HUES6 (cell line): ENCODE measurements around the gene POLD1.

Source experiments
- H3K27ac ChIP-seq: 2 replicates; pipeline ENCODE4 v1.7.0; 2013; ENCODE audit warnings: low read depth, mild to moderate bottlenecking, low read length, inconsistent platforms
- H3K27me3 ChIP-seq: 2 replicates; pipeline ENCODE4 v1.6.1; 2013; ENCODE audit warnings: low read length; ENCODE audit not compliant: control insufficient read depth, insufficient read depth
- H3K36me3 ChIP-seq: 2 replicates; pipeline ENCODE4 v1.6.1; 2013; ENCODE audit warnings: low read length; ENCODE audit not compliant: control insufficient read depth, insufficient read depth
- H3K4me1 ChIP-seq: 2 replicates; pipeline ENCODE4 v1.6.1; 2013; ENCODE audit warnings: low read length; ENCODE audit not compliant: control insufficient read depth, insufficient read depth
- H3K4me3 ChIP-seq: 2 replicates; pipeline ENCODE4 v1.5.1; 2013; ENCODE audit warnings: low read depth, low read length
- H3K9ac ChIP-seq: one replicate; pipeline ENCODE4 v1.6.1; 2013; ENCODE audit warnings: mild to moderate bottlenecking, low read length
- H3K9me3 ChIP-seq: 2 replicates; pipeline ENCODE4 v1.6.1; 2013; ENCODE audit warnings: low read depth, low read length; ENCODE audit not compliant: control insufficient read depth, insufficient read depth

Gene POLD1

GRCh38 chr19:50449236-50449899, 65.2 kb downstream of the POLD1 start:
- H3K4me3 ChIP-seq, result no peak overlapping the region
- H3K4me1 ChIP-seq, result 0 out of 2 replicates have a peak, but pooled peaks cover 2% of the 10 kb centered on the region
- no peak overlapping the region for H3K9ac ChIP-seq
- no peaks in the 10 kb centered on the region; the same call in 1 of the 2 replicates for H3K27me3 ChIP-seq
- H3K9me3 ChIP-seq, result peaks cover 6% of the 10 kb centered on the region; the same call in 1 of the 2 replicates
- H3K27ac ChIP-seq, result no peak overlapping the region
- no peaks in the 10 kb centered on the region for H3K36me3 ChIP-seq

GRCh38 chr19:50450369-50451222, 66.4 kb downstream of the POLD1 start:
- Histone ChIP-seq H3K4me1 (0 out of 2 replicates have a peak, but pooled peaks cover 2% of the 10 kb centered on the region), H3K9me3 (peaks cover 6% of the 10 kb centered on the region; the same call in 1 of the 2 replicates), H3K4me3 (no peak overlapping the region), H3K36me3 (no peaks in the 10 kb centered on the region), H3K9ac (no peak overlapping the region), H3K27ac (no peak overlapping the region), H3K27me3 (0 out of 2 replicates have a peak, but pooled peaks cover 2% of the 10 kb centered on the region)

- Histone ChIP-seq H3K4me1 (0 out of 2 replicates have a peak, but pooled peaks cover 2% of the 10 kb centered on the region), H3K9me3 (peaks cover 6% of the 10 kb centered on the region; the same call in 1 of the 2 replicates), H3K9ac (no peak overlapping the region), H3K27me3 (0 out of 2 replicates have a peak, but pooled peaks cover 2% of the 10 kb centered on the region), H3K36me3 (no peaks in the 10 kb centered on the region), H3K4me3 (no peak overlapping the region), H3K27ac (no peak overlapping the region)
Observed at GRCh38 chr19:50451223-50451534, 67.0 kb downstream of the POLD1 start.

GRCh38 chr19:50453243-50453642, 69.1 kb downstream of the POLD1 start:
- Histone ChIP-seq H3K4me1 (0 out of 2 replicates have a peak, but pooled peaks cover 2% of the 10 kb centered on the region), H3K4me3 (no peak overlapping the region), H3K9me3 (peaks cover 1% of the 10 kb centered on the region; the same call in 1 of the 2 replicates), H3K36me3 (no peaks in the 10 kb centered on the region), H3K9ac (no peak overlapping the region), H3K27ac (no peak overlapping the region), H3K27me3 (peaks cover 2% of the 10 kb centered on the region; the same call in 1 of the 2 replicates)

GRCh38 chr19:50455992-50456391, 71.8 kb downstream of the POLD1 start:
- Histone ChIP-seq H3K36me3 (no peaks in the 10 kb centered on the region), H3K27ac (no peak overlapping the region), H3K4me3 (no peak overlapping the region), H3K27me3 (peaks cover 2% of the 10 kb centered on the region; the same call in 1 of the 2 replicates), H3K9ac (no peak overlapping the region), H3K9me3 (no peaks in the 10 kb centered on the region), H3K4me1 (0 out of 2 replicates have a peak, but pooled peaks cover 2% of the 10 kb centered on the region)

GRCh38 chr19:50457300-50457699, 73.2 kb downstream of the POLD1 start:
- H3K4me1 ChIP-seq, result no peaks in the 10 kb centered on the region
- peaks cover 2% of the 10 kb centered on the region; the same call in 1 of the 2 replicates for H3K27me3 ChIP-seq
- H3K27ac ChIP-seq, result no peak overlapping the region
- H3K9ac ChIP-seq, result no peak overlapping the region
- H3K4me3 ChIP-seq, result no peak overlapping the region
- H3K9me3 ChIP-seq, result no peaks in the 10 kb centered on the region
- H3K36me3 ChIP-seq, result no peaks in the 10 kb centered on the region

GRCh38 chr19:50458396-50459066, 74.4 kb downstream of the POLD1 start:
- no peak overlapping the region for H3K27ac ChIP-seq
- no peaks in the 10 kb centered on the region for H3K9me3 ChIP-seq
- H3K4me1 ChIP-seq, result no peaks in the 10 kb centered on the region
- no peak overlapping the region for H3K4me3 ChIP-seq
- H3K36me3 ChIP-seq, result no peaks in the 10 kb centered on the region
- H3K27me3 ChIP-seq, result peaks cover 2% of the 10 kb centered on the region; the same call in 1 of the 2 replicates
- H3K9ac ChIP-seq, result no peak overlapping the region

- peaks cover 2% of the 10 kb centered on the region; the same call in 1 of the 2 replicates for H3K27me3 ChIP-seq
- H3K27ac ChIP-seq, result no peak overlapping the region
- H3K4me1 ChIP-seq, result no peaks in the 10 kb centered on the region
- H3K4me3 ChIP-seq, result no peak overlapping the region
- H3K36me3 ChIP-seq, result no peaks in the 10 kb centered on the region
- H3K9ac ChIP-seq, result no peak overlapping the region
- H3K9me3 ChIP-seq, result no peaks in the 10 kb centered on the region
Observed at GRCh38 chr19:50459067-50459456, 74.9 kb downstream of the POLD1 start.

GRCh38 chr19:50459638-50460037, 75.5 kb downstream of the POLD1 start:
- no peak overlapping the region for H3K4me3 ChIP-seq
- no peaks in the 10 kb centered on the region for H3K4me1 ChIP-seq
- H3K27me3 ChIP-seq, result peaks cover 2% of the 10 kb centered on the region; the same call in 1 of the 2 replicates
- no peak overlapping the region for H3K27ac ChIP-seq
- H3K9me3 ChIP-seq, result no peaks in the 10 kb centered on the region
- no peak overlapping the region for H3K9ac ChIP-seq
- H3K36me3 ChIP-seq, result no peaks in the 10 kb centered on the region

- H3K4me3 ChIP-seq, result no peak overlapping the region
- no peaks in the 10 kb centered on the region for H3K4me1 ChIP-seq
- no peaks in the 10 kb centered on the region; the same call in 1 of the 2 replicates for H3K27me3 ChIP-seq
- H3K36me3 ChIP-seq, result no peaks in the 10 kb centered on the region
- no peak overlapping the region for H3K27ac ChIP-seq
- H3K9me3 ChIP-seq, result no peaks in the 10 kb centered on the region
- no peak overlapping the region for H3K9ac ChIP-seq
Observed at GRCh38 chr19:50460161-50460765, 76.1 kb downstream of the POLD1 start.
